D721Med (cell line): ENCODE measurements around the gene MAMDC4.
"Not testable (repeated sequence)": the region's sequence is repeated elsewhere in the genome, so short reads cannot be mapped to it uniquely, and the experiment has no call there.

Experiments used
- DNase-seq: peaks from one replicate; pipeline ENCODE4 v3.0.0; 2011; ENCODE audit warnings: low spot score; ENCODE audit not compliant: insufficient read length
- FAIRE-seq: peaks from 2 replicates; lab custom pipeline; 2011; peaks lifted over from hg19 to GRCh38; lab: Jason Lieb, UNC
- TF ChIP-seq, protein P1 (sequence below): IDR thresholded peaks from 2 replicates; pipeline ENCODE4 v1.5.1; 2012; ENCODE audit warnings: mild to moderate bottlenecking, control low read depth; ENCODE audit not compliant: insufficient read depth; ENCODE audit errors: missing control alignments

The MAMDC4 gene

DNA sequence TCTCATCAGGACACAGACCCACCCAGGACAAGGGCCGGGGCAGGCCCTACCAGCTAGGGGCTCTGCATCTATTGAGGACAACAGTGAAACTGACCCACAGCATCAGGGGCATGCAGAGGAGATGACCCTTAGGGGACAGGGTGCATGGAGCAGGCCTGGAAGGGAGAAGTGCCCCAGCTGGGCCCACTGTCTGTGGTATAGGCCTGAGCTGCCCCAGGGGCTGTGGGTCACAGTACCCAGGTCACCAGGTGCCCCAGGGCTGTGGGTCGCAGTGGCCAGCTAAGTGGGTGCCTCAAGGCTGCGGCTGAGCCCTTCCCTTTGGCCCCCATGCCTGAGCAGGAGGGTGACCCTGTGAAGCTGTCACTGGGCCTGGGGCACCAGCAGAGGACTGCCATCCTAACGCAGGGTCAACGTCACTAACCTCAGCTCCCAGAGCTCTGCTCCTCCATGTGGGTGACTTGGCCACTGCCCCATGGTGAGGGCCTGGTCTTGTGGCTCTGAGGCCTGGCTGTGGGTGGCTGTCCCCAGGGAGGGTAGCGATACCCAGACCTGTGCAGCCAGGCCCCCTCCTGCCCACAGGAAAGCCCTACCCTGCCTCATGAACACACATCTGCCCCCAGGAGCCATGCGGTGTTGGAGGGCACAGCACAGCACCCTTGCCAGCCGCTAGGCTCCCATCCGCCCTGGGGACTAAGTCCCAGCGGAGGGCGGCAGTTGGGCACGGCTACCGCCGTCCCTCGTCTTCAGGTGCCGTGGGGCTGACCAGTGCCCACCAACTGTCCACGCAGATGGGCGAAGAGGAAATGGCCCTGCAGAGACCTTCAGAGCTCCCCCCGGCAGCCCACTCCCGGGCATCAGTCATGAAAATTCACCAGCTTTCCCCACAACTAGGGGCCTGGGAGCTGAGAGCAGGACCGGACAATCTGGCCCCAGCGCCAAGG, 9.1 kb downstream of the MAMDC4 start:
- TF ChIP-seq, protein P1, sequence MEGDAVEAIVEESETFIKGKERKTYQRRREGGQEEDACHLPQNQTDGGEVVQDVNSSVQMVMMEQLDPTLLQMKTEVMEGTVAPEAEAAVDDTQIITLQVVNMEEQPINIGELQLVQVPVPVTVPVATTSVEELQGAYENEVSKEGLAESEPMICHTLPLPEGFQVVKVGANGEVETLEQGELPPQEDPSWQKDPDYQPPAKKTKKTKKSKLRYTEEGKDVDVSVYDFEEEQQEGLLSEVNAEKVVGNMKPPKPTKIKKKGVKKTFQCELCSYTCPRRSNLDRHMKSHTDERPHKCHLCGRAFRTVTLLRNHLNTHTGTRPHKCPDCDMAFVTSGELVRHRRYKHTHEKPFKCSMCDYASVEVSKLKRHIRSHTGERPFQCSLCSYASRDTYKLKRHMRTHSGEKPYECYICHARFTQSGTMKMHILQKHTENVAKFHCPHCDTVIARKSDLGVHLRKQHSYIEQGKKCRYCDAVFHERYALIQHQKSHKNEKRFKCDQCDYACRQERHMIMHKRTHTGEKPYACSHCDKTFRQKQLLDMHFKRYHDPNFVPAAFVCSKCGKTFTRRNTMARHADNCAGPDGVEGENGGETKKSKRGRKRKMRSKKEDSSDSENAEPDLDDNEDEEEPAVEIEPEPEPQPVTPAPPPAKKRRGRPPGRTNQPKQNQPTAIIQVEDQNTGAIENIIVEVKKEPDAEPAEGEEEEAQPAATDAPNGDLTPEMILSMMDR, result no peak
- FAIRE-seq, result no peak

DNA sequence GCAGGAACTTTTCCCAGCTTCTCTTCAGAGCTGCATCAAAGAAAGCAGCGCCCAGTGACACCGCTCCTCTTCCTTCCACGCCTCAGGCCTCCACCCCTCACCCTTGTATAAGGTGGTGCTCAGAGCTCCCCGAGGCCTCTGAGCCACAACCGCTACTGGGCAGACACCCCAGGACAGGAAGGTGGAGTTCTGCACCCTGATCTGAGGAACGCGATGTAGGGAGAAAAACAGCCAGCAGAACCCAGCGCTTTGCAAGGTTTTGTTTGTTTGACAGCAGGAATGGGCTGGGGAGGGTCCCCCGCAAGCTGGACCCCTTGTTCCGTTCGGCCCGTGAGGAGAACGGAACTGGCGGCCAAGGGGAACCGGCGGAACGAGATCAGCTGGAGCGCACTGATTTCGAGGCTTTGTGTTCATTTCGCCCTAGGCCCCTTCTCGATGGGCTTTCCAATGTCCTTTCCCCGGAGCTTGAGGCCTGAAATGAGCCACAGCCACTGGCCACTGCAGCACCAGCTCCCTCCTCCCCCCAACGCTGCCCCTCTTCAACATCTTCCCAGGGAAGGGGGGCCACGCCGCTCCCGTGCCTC, 9.8 kb downstream of the MAMDC4 start:
- no peak for FAIRE-seq
- TF ChIP-seq, protein P1, result no peak
- no peak for DNase-seq

More for the DNA sequence above, 9.1 kb downstream of the MAMDC4 start:
- DNase-seq, result no peak

DNA sequence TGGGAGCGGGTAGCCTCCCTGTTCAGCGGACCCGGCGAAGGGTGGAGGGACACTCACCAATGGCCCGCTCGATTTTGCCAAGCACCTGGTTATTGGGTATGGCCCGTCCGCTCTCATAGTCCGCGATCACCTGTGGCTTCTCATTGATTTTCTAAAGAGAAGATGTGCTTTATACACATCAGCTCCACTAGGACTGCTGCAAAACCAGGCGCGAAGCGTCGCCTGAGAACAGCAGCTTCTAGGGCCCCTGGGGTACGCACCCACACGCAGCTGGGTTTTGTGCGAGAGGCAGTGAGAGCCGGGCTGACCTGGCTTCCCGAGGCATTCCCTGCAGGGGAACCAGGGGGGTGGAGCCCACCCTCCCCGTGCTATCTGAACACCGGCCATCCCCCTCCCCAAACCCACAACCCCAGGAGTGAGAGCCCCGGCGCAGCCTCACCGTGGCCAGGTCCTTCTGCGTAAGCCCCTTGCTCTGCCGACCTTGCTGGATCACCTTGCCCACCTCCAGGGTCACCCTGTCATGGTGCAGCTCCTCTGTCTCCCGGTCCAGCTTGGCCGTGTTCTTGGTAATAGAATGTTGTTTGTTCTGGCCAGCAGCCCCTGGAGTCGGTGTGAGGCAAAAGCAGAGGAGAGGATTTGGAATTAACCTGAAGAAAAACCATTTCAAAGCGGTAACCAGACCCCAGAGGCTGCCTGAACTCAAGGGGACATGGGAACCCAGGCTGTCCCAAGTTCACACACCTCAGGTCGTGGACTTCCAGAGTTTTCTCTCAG, 10.9 kb downstream of the MAMDC4 start:
- FAIRE-seq (no peak), DNase-seq (no peak)
- TF ChIP-seq, protein P1, result no peak

DNA sequence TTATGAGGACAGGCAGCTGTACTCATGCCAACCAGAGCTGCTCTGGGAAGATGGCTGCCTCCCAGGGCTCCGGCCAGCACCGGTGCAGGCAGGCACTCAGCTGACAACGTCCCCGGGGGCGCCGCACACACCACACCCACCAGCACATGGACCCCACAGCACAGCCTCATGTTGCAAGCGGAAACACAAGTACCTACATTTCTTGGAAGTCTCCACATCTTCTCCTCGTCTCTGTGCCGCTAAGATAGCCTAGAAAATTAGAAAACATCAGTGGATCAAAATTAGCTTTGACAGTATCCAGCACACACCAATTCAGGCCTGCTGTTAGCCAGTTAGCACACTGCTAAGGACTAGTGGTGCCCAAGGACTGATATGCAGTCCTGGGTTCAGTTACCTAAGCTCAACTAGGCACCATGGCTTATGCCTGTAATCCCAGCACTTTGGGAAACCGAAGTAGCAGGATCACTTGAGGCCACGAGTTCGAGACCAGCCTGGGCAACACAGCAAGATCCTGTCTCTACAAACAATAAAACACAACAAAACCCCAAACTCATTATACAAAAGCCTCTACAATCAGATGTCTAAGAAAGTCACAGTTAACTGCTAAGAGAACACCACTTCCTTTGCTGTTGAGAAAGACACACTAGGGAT, 11.6 kb downstream of the MAMDC4 start:
- DNase-seq (no peak), FAIRE-seq (no peak)
- TF ChIP-seq, protein P1, result no peak

DNA sequence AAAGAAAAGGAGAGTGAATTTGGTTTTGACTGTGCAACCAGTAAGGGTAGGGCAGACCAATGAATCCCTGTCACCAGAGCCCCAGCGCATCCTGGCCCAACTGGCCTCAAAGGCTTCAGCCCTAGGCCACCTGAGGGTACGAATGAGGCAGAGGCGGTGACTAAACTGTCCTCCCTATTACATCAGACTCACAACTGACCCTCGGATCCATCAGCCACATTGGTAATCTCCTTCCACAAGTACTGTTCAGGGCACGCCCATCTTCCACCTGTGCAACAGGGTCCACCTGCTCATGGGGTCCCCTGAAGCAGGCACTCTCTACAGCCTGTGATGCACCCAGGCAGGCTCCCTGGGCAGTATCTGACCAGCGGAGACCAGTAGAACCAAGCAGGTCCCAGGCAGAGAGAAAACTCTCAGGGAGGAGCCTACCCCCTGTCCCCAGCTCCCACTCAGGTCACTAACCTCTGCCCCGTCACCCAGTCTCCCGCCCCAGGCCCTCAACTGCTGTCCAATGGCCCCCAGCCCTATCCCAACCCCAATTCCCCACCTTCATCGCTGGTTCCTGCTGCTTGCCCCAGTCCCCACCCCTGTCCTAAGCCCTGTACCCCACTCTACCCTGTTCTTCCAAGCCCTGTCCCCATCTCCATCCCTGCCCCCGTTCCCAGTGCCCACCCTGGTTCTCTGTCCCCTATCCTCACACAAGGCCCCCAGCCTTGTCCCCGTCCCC, 13.1 kb downstream of the MAMDC4 start:
- no peak for DNase-seq
- TF ChIP-seq, protein P1, result no peak
- no peak for FAIRE-seq

DNA sequence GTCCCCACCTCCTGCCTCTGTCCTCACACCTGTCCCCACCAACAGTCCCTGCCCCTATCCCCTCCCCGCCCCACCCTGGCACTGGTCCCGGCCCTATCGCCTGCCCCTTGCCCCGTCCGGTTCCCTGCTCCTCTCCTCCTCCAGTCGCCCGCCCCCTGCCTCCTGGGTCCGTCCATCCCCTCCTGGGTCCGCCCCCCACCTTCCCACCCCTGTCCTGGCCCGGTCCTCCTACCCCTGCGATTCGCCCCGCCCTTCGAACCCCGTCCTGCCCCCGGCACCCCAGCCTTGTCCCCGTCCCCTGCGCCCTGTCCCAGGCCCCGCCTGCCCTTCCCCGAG, 13.6 kb downstream of the MAMDC4 start:
- TF ChIP-seq, protein P1, result no peak
- no peak for DNase-seq
- FAIRE-seq, result no peak

DNA sequence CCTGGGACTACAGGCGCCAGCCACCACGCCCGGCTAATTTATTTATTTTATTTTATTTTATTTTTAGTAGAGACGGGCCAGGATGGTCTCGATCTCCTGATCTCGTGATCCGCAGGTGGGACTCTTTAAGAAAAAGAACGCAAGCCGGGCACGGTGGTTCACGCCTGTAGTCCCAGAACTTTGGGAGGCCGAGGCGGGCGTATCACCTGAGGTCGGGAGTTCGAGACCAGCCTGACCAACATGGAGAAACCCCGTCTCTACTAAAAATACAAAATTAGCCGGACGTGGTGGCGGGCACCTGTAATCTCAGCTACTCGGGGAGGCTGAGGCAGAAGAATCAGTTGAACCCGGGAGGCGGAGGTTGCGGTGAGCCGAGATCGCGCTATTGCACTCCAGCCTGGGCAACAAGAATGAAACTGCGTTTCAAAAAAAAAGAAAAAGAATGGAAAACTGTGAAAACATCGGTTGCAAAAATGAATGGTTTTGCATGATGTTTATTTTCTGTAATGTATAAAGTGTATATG, 14.8 kb downstream of the MAMDC4 start:
- FAIRE-seq, DNase-seq: not testable (repeated sequence)
